NT2/D1 (cell line): ENCODE measurements around the gene KDM4C.

ENCODE experiments used
- DNase-seq: peaks from one replicate; pipeline ENCODE4 v3.0.0-alpha.2; 2011; ENCODE audit warnings: low read depth, low spot score
- H3K27me3 ChIP-seq: 2 replicates; pipeline ENCODE4 v1.6.0; 2011; ENCODE audit warnings: mild to moderate bottlenecking; ENCODE audit not compliant: insufficient read length, insufficient read depth
- H3K36me3 ChIP-seq: 2 replicates; pipeline ENCODE4 v1.6.1; 2011; ENCODE audit warnings: mild to moderate bottlenecking, low read length, mixed read lengths; ENCODE audit not compliant: insufficient read depth, insufficient read length
- H3K4me1 ChIP-seq: 2 replicates; pipeline ENCODE4 v1.5.1; 2011; ENCODE audit not compliant: insufficient read depth, insufficient read length
- H3K4me3 ChIP-seq: 2 replicates; pipeline ENCODE4 v1.5.1; 2011; ENCODE audit warnings: low read depth; ENCODE audit not compliant: insufficient read length
- H3K9ac ChIP-seq: 2 replicates; pipeline ENCODE4 v1.6.0; 2011; ENCODE audit warnings: low read depth; ENCODE audit not compliant: insufficient read length
- H3K9me3 ChIP-seq: 2 replicates; pipeline ENCODE4 v1.5.1; 2011; ENCODE audit warnings: mild to moderate bottlenecking, low read length; ENCODE audit not compliant: insufficient read depth
- SUZ12 ChIP-seq: IDR thresholded peaks from 2 replicates; pipeline ENCODE4 v1.6.1; 2011; ENCODE audit not compliant: insufficient read length, insufficient read depth; ENCODE audit errors: extremely low read depth
- YY1 ChIP-seq: IDR thresholded peaks from 2 replicates; pipeline ENCODE4 v1.6.1; 2011; ENCODE audit not compliant: insufficient read length, insufficient read depth
- ZNF274 ChIP-seq: IDR thresholded peaks from 2 replicates; pipeline ENCODE4 v1.6.1; 2011; ENCODE audit warnings: mild to moderate bottlenecking, low read depth, low read length

The KDM4C gene

GRCh38 chr9:7210854-7211637 is 453.3 kb downstream of the KDM4C start:
- Histone ChIP-seq H3K4me3 (no peak overlapping the region), H3K9me3 (no peaks in the 10 kb centered on the region), H3K4me1 (peaks cover 5% of the 10 kb centered on the region), H3K9ac (no peak overlapping the region), H3K27me3 (no peaks in the 10 kb centered on the region), H3K36me3 (no peaks in the 10 kb centered on the region)
- DNase-seq = peak; percentile 68
- no peak for TF ChIP-seq YY1

- Histone ChIP-seq H3K27me3 (no peaks in the 10 kb centered on the region), H3K4me1 (peaks cover 5% of the 10 kb centered on the region)
- no peak for TF ChIP-seq YY1
- no peak for TF ChIP-seq ZNF274
- TF ChIP-seq SUZ12 = no peak
Measured at GRCh38 chr9:7211657-7212056, 453.9 kb downstream of the KDM4C start.

GRCh38 chr9:7212101-7212500 is 454.3 kb downstream of the KDM4C start:
- H3K36me3 ChIP-seq = no peaks in the 10 kb centered on the region
- DNase-seq = no peak
- no peak for TF ChIP-seq SUZ12
- TF ChIP-seq YY1 = no peak
- TF ChIP-seq ZNF274 = no peak
- no peaks in the 10 kb centered on the region for H3K9me3 ChIP-seq
- H3K27me3 ChIP-seq = no peaks in the 10 kb centered on the region
- H3K4me1 ChIP-seq = peaks cover 5% of the 10 kb centered on the region
- no peak overlapping the region for H3K4me3 ChIP-seq
- H3K9ac ChIP-seq = no peak overlapping the region

More at GRCh38 chr9:7211657-7212056, 453.9 kb downstream of the KDM4C start:
- Histone ChIP-seq H3K36me3 (no peaks in the 10 kb centered on the region), H3K4me3 (no peak overlapping the region), H3K9ac (no peak overlapping the region), H3K9me3 (no peaks in the 10 kb centered on the region)
- no peak for DNase-seq

- TF ChIP-seq YY1 = no peak
- TF ChIP-seq SUZ12 = no peak
- no peak for TF ChIP-seq ZNF274
- Histone ChIP-seq H3K27me3 (no peaks in the 10 kb centered on the region), H3K4me3 (no peak overlapping the region), H3K36me3 (no peaks in the 10 kb centered on the region), H3K9me3 (no peaks in the 10 kb centered on the region), H3K4me1 (no peaks in the 10 kb centered on the region), H3K9ac (no peak overlapping the region)
- no peak for DNase-seq
Measured at GRCh38 chr9:7216004-7216841, 458.4 kb downstream of the KDM4C start.

GRCh38 chr9:7223981-7224380 is 466.2 kb downstream of the KDM4C start:
- no peak for TF ChIP-seq SUZ12
- no peak for TF ChIP-seq YY1
- TF ChIP-seq ZNF274 = no peak
- Histone ChIP-seq H3K9me3 (no peaks in the 10 kb centered on the region), H3K4me1 (no peaks in the 10 kb centered on the region), H3K27me3 (no peaks in the 10 kb centered on the region), H3K9ac (no peak overlapping the region), H3K36me3 (no peaks in the 10 kb centered on the region), H3K4me3 (no peak overlapping the region)
- no peak for DNase-seq
